Right renal cortex interstitium (tissue), 3 donors: ENCODE measurements around the gene DCXR. TPM values are rescaled to one million over a fixed set of nuclear protein-coding genes. Genes with fewer than 3 reads are reported as not detected.

Experiments used
- DNase-seq, 3 donors: peaks; one replicate each; pipeline ENCODE4 v3.0.0-alpha.2; 2013; ENCODE audit warnings: low read depth in 3 of 3, low spot score in 2 of 3
- polyA plus RNA-seq, 3 donors: library from polyadenylated mRNA; unstranded; fragments of 120-200 nt; gene quantifications; one replicate each; pipeline ENCODE4 v1.2.1, GENCODE V29; 2013; ENCODE audit not compliant: insufficient read length in 3 of 3

The DCXR gene
- 10 to 100 TPM; 79.3 to 90.0 (median 89.4) TPM for polyA plus RNA-seq

- peak; percentile 73 to 91 (median 89) for DNase-seq
These were observed at the start of gene DCXR for GRCh38 chr17:82037092-82037888. DCXR (minus strand) TSS chr17:82037697; CDS start chr17:82037682, 15 bp downstream.

- no peak for DNase-seq
These were observed 48.7 kb upstream of the DCXR start for GRCh38 chr17:82085931-82086764.

GRCh38 chr17:82085031-82085861, 47.7 kb upstream of the DCXR start:
- DNase-seq, result no peak

GRCh38 chr17:82084373-82085030, 47.0 kb upstream of the DCXR start:
- DNase-seq, result no peak

GRCh38 chr17:82083533-82084359, 46.2 kb upstream of the DCXR start:
- no peak for DNase-seq

- DNase-seq, result no peak
These were observed 45.5 kb upstream of the DCXR start for GRCh38 chr17:82083009-82083408.

GRCh38 chr17:82082456-82082855, 45.0 kb upstream of the DCXR start:
- DNase-seq, result no peak

- no peak for DNase-seq
These were observed 44.5 kb upstream of the DCXR start for GRCh38 chr17:82081966-82082365.

GRCh38 chr17:82081546-82081945, 44.0 kb upstream of the DCXR start:
- DNase-seq, result no peak

GRCh38 chr17:82080789-82081464, 43.4 kb upstream of the DCXR start:
- DNase-seq, result no peak

GRCh38 chr17:82080048-82080788, 42.7 kb upstream of the DCXR start:
- no peak for DNase-seq

GRCh38 chr17:82079001-82079677, 41.6 kb upstream of the DCXR start:
- no peak for DNase-seq

GRCh38 chr17:82078433-82078832, 40.9 kb upstream of the DCXR start:
- DNase-seq, result no peak

GRCh38 chr17:82077617-82078358, 40.3 kb upstream of the DCXR start:
- DNase-seq, result no peak

- DNase-seq, result no peak
These were observed 39.5 kb upstream of the DCXR start for GRCh38 chr17:82076785-82077591.
